H1 (cell line): ENCODE data around the gene NHEJ1. TPM values are rescaled to one million over a fixed set of nuclear protein-coding genes. Genes with fewer than 3 reads are reported as not detected.

Experiments used
- CTCF ChIA-PET: fragments of 300-600 bp; sonication (Branson Sonifier 250); formaldehyde crosslinking; loops from one replicate; lab custom pipeline; 2021; ENCODE audit not compliant: partially characterized antibody; lab: Charles Lee
- POLR2A ChIA-PET: fragments of 300-600 bp; sonication (Branson Sonifier 250); formaldehyde crosslinking; loops from one replicate; lab custom pipeline; 2021; ENCODE audit warnings: inconsistent platforms; ENCODE audit not compliant: partially characterized antibody; lab: Charles Lee
- DNase-seq, 2 experiments: peaks; one replicate each; pipeline versions ENCODE4 v3.0.0 to v3.0.0-alpha.2; 2010 to 2022; ENCODE audit warnings: low spot score in 2 of 2, low read depth in 1 of 2, mixed read lengths in 1 of 2
- FAIRE-seq: peaks from 2 replicates; lab custom pipeline; 2011; peaks lifted over from hg19 to GRCh38; lab: Jason Lieb, UNC
- H2AFZ ChIP-seq: 2 replicates; pipeline ENCODE4 v1.8.1; 2012; ENCODE audit warnings: low read length, inconsistent platforms
- H2AK5ac ChIP-seq: 2 replicates; pipeline ENCODE4 v1.6.1; 2013; ENCODE audit warnings: low read depth, low read length
- H2BK120ac ChIP-seq: replicated peaks from 2 replicates; pipeline ENCODE3; 2013; ENCODE audit warnings: low read depth, low read length, inconsistent platforms
- H2BK12ac ChIP-seq: 2 replicates; pipeline ENCODE4 v1.6.1; 2013; ENCODE audit warnings: low read depth, low read length
- H2BK15ac ChIP-seq: 2 replicates; pipeline ENCODE4 v1.6.1; 2013; ENCODE audit warnings: low read length
- H2BK20ac ChIP-seq: 2 replicates; pipeline ENCODE4 v1.6.1; 2013; ENCODE audit warnings: low read length
- H2BK5ac ChIP-seq: 2 replicates; pipeline ENCODE4 v1.6.1; 2013; ENCODE audit warnings: low read depth, low read length
- H3K14ac ChIP-seq: 2 replicates; pipeline ENCODE4 v1.6.1; 2013; ENCODE audit warnings: inconsistent platforms; ENCODE audit not compliant: insufficient read length
- H3K18ac ChIP-seq: 2 replicates; pipeline ENCODE4 v1.6.1; 2013; ENCODE audit warnings: low read length; ENCODE audit errors: extremely low read depth
- H3K23ac ChIP-seq: 2 replicates; pipeline ENCODE4 v1.6.1; 2013; ENCODE audit warnings: inconsistent platforms; ENCODE audit not compliant: insufficient read length
- H3K23me2 ChIP-seq: 2 replicates; pipeline ENCODE4 v1.6.1; 2013; ENCODE audit warnings: low read depth, low read length
- H3K27ac ChIP-seq: 2 replicates; pipeline ENCODE4 v1.6.1; 2011; ENCODE audit warnings: low read depth, low read length, inconsistent platforms
- H3K27me3 ChIP-seq, 4 experiments: replicated peaks in 1 of 4; 1 replicate in 1 of 4; 2 replicates in 3 of 4; pipeline versions ENCODE4 v1.6.1 to v1.8.1; 2011 to 2013; ENCODE audit warnings: low read length in 3 of 4, mild to moderate bottlenecking in 3 of 4, inconsistent platforms in 2 of 4, mixed read lengths in 2 of 4, moderate library complexity in 1 of 4; ENCODE audit not compliant: control insufficient read depth in 3 of 4, insufficient read depth in 3 of 4; ENCODE audit errors: extremely low read depth in 1 of 4
- H3K36me3 ChIP-seq, 4 experiments: 2 replicates each; pipeline versions ENCODE4 v1.6.1 to v1.8.1; 2011 to 2013; ENCODE audit warnings: mild to moderate bottlenecking in 4 of 4, low read length in 3 of 4, moderate library complexity in 2 of 4, control low read depth in 1 of 4, inconsistent platforms in 1 of 4; ENCODE audit not compliant: insufficient read depth in 4 of 4, control insufficient read depth in 2 of 4
- H3K4ac ChIP-seq: replicated peaks from 2 replicates; pipeline ENCODE3; 2013; ENCODE audit warnings: low read length, low read depth, mixed read lengths, inconsistent platforms; ENCODE audit not compliant: insufficient read length
- H3K4me1 ChIP-seq, 4 experiments: replicated peaks in 1 of 4; 1 replicate in 1 of 4; 2 replicates in 3 of 4; pipeline versions ENCODE4 v1.6.1 to v1.8.1; 2011 to 2013; ENCODE audit warnings: low read length in 3 of 4, inconsistent platforms in 2 of 4, mixed read lengths in 1 of 4; ENCODE audit not compliant: insufficient read depth in 4 of 4, control insufficient read depth in 3 of 4
- H3K4me2 ChIP-seq, 2 experiments: 2 replicates each; pipeline versions ENCODE4 v1.6.1 to v1.8.1; 2011 to 2013; ENCODE audit warnings: low read depth in 2 of 2, low read length in 2 of 2, control low read depth in 1 of 2, inconsistent platforms in 1 of 2, mild to moderate bottlenecking in 1 of 2; ENCODE audit not compliant: insufficient read depth in 1 of 2
- H3K4me3 ChIP-seq, 4 experiments: fragments of 200-600, 300-600 bp in 1 of 4; sonication (generic), shearing (Covaris generic), sonication (Bioruptor Twin) in 1 of 4; 2 replicates each; pipeline versions ENCODE4 v1.5.1 to v1.8.1; 2011 to 2016; ENCODE audit warnings: low read length in 4 of 4, low read depth in 3 of 4, control low read depth in 2 of 4, inconsistent platforms in 2 of 4, mild to moderate bottlenecking in 2 of 4, mixed read lengths in 1 of 4, moderate library complexity in 1 of 4; ENCODE audit not compliant: insufficient read depth in 2 of 4; ENCODE audit errors: extremely low read depth in 1 of 4
- H3K56ac ChIP-seq: replicated peaks from 2 replicates; pipeline ENCODE3; 2013; ENCODE audit warnings: low read depth, mild to moderate bottlenecking, mixed read lengths, low read length, inconsistent platforms; ENCODE audit not compliant: insufficient read length
- H3K79me1 ChIP-seq: 2 replicates; pipeline ENCODE4 v1.6.1; 2013; ENCODE audit warnings: low read depth, low read length, control low read depth
- H3K79me2 ChIP-seq, 2 experiments: 2 replicates each; pipeline versions ENCODE4 v1.6.1 to v1.8.1; 2012 to 2013; ENCODE audit warnings: low read length in 2 of 2, mild to moderate bottlenecking in 2 of 2, inconsistent platforms in 1 of 2; ENCODE audit not compliant: insufficient read depth in 2 of 2, control insufficient read depth in 1 of 2
- H3K9ac ChIP-seq, 4 experiments: replicated peaks in 1 of 4; 1 replicate in 1 of 4; 2 replicates in 3 of 4; pipeline versions ENCODE4 v1.6.1 to v1.8.1; 2011 to 2013; ENCODE audit warnings: low read depth in 3 of 4, low read length in 3 of 4, control low read depth in 2 of 4, mild to moderate bottlenecking in 2 of 4, moderate library complexity in 2 of 4, inconsistent platforms in 1 of 4; ENCODE audit errors: extremely low read depth in 1 of 4
- H3K9me3 ChIP-seq, 2 experiments: 2 replicates each; pipeline versions ENCODE4 v1.6.1 to v1.8.1; 2012 to 2013; ENCODE audit warnings: mild to moderate bottlenecking in 2 of 2, moderate library complexity in 2 of 2, control low read depth in 1 of 2, inconsistent platforms in 1 of 2, low read depth in 1 of 2, low read length in 1 of 2, mixed read lengths in 1 of 2; ENCODE audit not compliant: insufficient read depth in 2 of 2
- H4K20me1 ChIP-seq, 2 experiments: replicated peaks in 1 of 2; 2 replicates each; pipeline versions ENCODE3 to v1.8.1; 2011 to 2013; ENCODE audit warnings: inconsistent platforms in 2 of 2, low read length in 2 of 2, mild to moderate bottlenecking in 1 of 2; ENCODE audit not compliant: insufficient read depth in 2 of 2, control insufficient read depth in 1 of 2
- H4K5ac ChIP-seq: 2 replicates; pipeline ENCODE4 v1.6.1; 2013; ENCODE audit warnings: low read length, low read depth, mixed read lengths, inconsistent platforms; ENCODE audit not compliant: insufficient read length
- H4K8ac ChIP-seq: 2 replicates; pipeline ENCODE4 v1.8.0; 2013; ENCODE audit warnings: mild to moderate bottlenecking, moderate library complexity, low read length, inconsistent platforms; ENCODE audit not compliant: insufficient read depth; ENCODE audit errors: extremely low read depth
- H4K91ac ChIP-seq: replicated peaks from 2 replicates; pipeline ENCODE3; 2013; ENCODE audit warnings: low read length, mixed read lengths, inconsistent platforms; ENCODE audit not compliant: insufficient read length
- BACH1 ChIP-seq: IDR thresholded peaks from 2 replicates; pipeline ENCODE4 v1.6.1; 2012; ENCODE audit warnings: low read length, improper control_type of control experiment
- CEBPB ChIP-seq: IDR thresholded peaks from 2 replicates; pipeline ENCODE4 v1.6.1; 2012; ENCODE audit warnings: low read depth, low read length
- JUND ChIP-seq: IDR thresholded peaks from 2 replicates; pipeline ENCODE4 v1.6.1; 2011; ENCODE audit warnings: mild to moderate bottlenecking, improper control_type of control experiment, low read length
- KDM1A ChIP-seq: fragments of 200-600, 300-600 bp; sonication (generic); IDR thresholded peaks from 2 replicates; pipeline ENCODE4 v1.7.1; 2016; ENCODE audit warnings: mild to moderate bottlenecking, low read length, borderline replicate concordance
- RBBP5 ChIP-seq: IDR thresholded peaks from 2 replicates; pipeline ENCODE4 v1.7.1; 2012; ENCODE audit warnings: low read depth, mild to moderate bottlenecking, inconsistent platforms, low read length, moderate library complexity, borderline replicate concordance
- RNF2 ChIP-seq: fragments of 200-900, 300-1000 bp; sonication (generic); IDR thresholded peaks from 2 replicates; pipeline ENCODE4 v1.7.1; 2016; ENCODE audit warnings: borderline replicate concordance, low read depth, mild to moderate bottlenecking, antibody characterized with exemption, low read length; ENCODE audit not compliant: poor library complexity, severe bottlenecking; ENCODE audit errors: missing control alignments
- SIRT6 ChIP-seq: IDR thresholded peaks from one replicate; pipeline ENCODE4 v1.7.1; 2012; ENCODE audit warnings: low read length, inconsistent platforms
- SRF ChIP-seq: IDR thresholded peaks from 2 replicates; pipeline ENCODE4 v1.6.1; 2011; ENCODE audit warnings: mild to moderate bottlenecking, low read depth, low read length, moderate library complexity
- SUZ12 ChIP-seq: fragments of 200-600 bp; sonication (generic); IDR thresholded peaks from 2 replicates; pipeline ENCODE4 v1.6.1; 2012; ENCODE audit warnings: mild to moderate bottlenecking, inconsistent platforms, low read length, moderate library complexity, mixed read lengths
- TAF1 ChIP-seq: IDR thresholded peaks from 2 replicates; pipeline ENCODE4 v1.6.1; 2011; ENCODE audit warnings: mild to moderate bottlenecking, low read depth, low read length
- TCF12 ChIP-seq: IDR thresholded peaks from 2 replicates; pipeline ENCODE4 v1.6.1; 2011; ENCODE audit warnings: low read depth, mild to moderate bottlenecking, low read length
- WGBS, 2 experiments: shearing (Covaris generic) in 1 of 2; methylation state at CpG; one replicate each; pipeline versions ENCODE4 v1.1.6 to v1.1.7; 2013 to 2015; ENCODE audit warnings: low lambda C conversion rate in 2 of 2, mixed read lengths in 2 of 2, inconsistent platforms in 1 of 2, low coverage in 1 of 2, missing lambda C conversion rate in 1 of 2; ENCODE audit not compliant: insufficient replicate concordance in 2 of 2, insufficient coverage in 1 of 2, insufficient read length in 1 of 2; ENCODE audit errors: extremely low coverage in 1 of 2, missing lambda C conversion rate in 1 of 2; 5-methylcytosine and 5-hydroxymethylcytosine counted together
- polyA plus RNA-seq, 7 experiments: library from polyadenylated mRNA; depleted of rRNA in 3 of 7; stranded (reverse) in 5 of 7; unstranded in 2 of 7; fragments of >200 nt in 5 of 7; fragments of 200-250 nt in 2 of 7; gene quantifications; 1 replicate in 5 of 7; 2 replicates in 1 of 7; 4 replicates in 1 of 7; pipeline versions ENCODE4 v1.2.1 to v1.2.3, GENCODE V29; 2011 to 2013; ENCODE audit warnings: missing spikeins in 2 of 7, mixed read lengths in 2 of 7
- total RNA-seq: library from RNA; stranded (reverse); fragmentation: NEBNext Ultra II Directional; extraction: Animal tissue kit (Norgen Biotek cat#: 25700); gene quantifications from 2 replicates; pipeline ENCODE4 v1.2.1, GENCODE V29; 2021
- TF ChIP-seq, protein P1 (sequence below): IDR thresholded peaks from 2 replicates; pipeline ENCODE4 v1.6.1; 2011; ENCODE audit warnings: low read depth, mild to moderate bottlenecking, low read length; ENCODE audit not compliant: insufficient read depth

Gene NHEJ1
- total and polyA plus RNA-seq, 2 of the 8 experiments (the other 6 are each of a cell fraction or from before 2014, with no cell fraction given), result 22.7 to 24.1 TPM

GRCh38 chr2:219081096-219081495, 79.5 kb downstream of the NHEJ1 start:
- Histone ChIP-seq H4K91ac (no peak overlapping the region), H2BK15ac (no peak overlapping the region), H3K4me3 (no peak overlapping the region), H3K4me2 (no peak overlapping the region), H3K79me1 (no peaks in the 10 kb centered on the region), H3K9me3 (no peaks in the 10 kb centered on the region), H3K4ac (no peak overlapping the region), H2AK5ac (no peak overlapping the region), H3K18ac (no peak overlapping the region), H3K27me3 (no peaks in the 10 kb centered on the region), H3K4me1 (no peaks in the 10 kb centered on the region), H3K56ac (no peak overlapping the region), H3K79me2 (no peaks in the 10 kb centered on the region), H3K9ac (no peak overlapping the region), H3K14ac (no peak overlapping the region), H4K8ac (no peak overlapping the region), H2BK12ac (no peak overlapping the region), H4K5ac (no peak overlapping the region), H2BK5ac (no peak overlapping the region), H2BK120ac (no peak overlapping the region), H4K20me1 (peaks cover 0 to 4% of the 10 kb centered on the region in 2 experiments), H3K23me2 (no peaks in the 10 kb centered on the region), H3K27ac (no peak overlapping the region), H3K36me3 (peaks cover 0 to 2% (median 0%) of the 10 kb centered on the region in 4 experiments; a peak in 3 of 8 replicates), H3K23ac (no peak overlapping the region), H2AFZ (no peak overlapping the region), H2BK20ac (no peak overlapping the region)
- 88% methylated on average over 7 of the region's 7 CpGs; no CpG with 5 or more reads in 1 of the 2 experiments for WGBS, 2 experiments
- POLR2A ChIA-PET, result interaction anchor here (0.7 kb wide), 1 partner anchor 11 kb away, joined by 3 read pairs; no protein-coding TSS in a partner anchor
- CTCF ChIA-PET, result interaction anchor here (1.1 to 62.8 kb wide), 12 partner anchors 11 to 271 kb away, joined by 3 to 1777 read pairs (median 8); partner anchors contain the start of gene IHH
- DNase-seq, result no peak
- no peak for FAIRE-seq
- no peak for TF ChIP-seq CEBPB
- no peak for TF ChIP-seq SIRT6
- no peak for TF ChIP-seq SUZ12
- no peak for TF ChIP-seq TAF1
- no peak for TF ChIP-seq TCF12
- TF ChIP-seq, protein P1, sequence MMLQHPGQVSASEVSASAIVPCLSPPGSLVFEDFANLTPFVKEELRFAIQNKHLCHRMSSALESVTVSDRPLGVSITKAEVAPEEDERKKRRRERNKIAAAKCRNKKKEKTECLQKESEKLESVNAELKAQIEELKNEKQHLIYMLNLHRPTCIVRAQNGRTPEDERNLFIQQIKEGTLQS, result no peak
- no peak for TF ChIP-seq JUND
- no peak for TF ChIP-seq SRF
- no peak for TF ChIP-seq RNF2
- TF ChIP-seq BACH1, result no peak
- no peak for TF ChIP-seq KDM1A
- no peak for TF ChIP-seq RBBP5
